Activated CD8-positive, alpha-beta T cell treated with anti-CD3 and anti-CD28 coated beads for 36 hours (primary cell): ENCODE results near the gene SEH1L. TPM values are rescaled to one million over a fixed set of nuclear protein-coding genes. Genes with fewer than 3 reads are reported as not detected.
"Not testable (repeated sequence)": the region's sequence is repeated elsewhere in the genome, so short reads cannot be mapped to it uniquely, and the experiment has no call there.

Source experiments
- ATAC-seq: fragments of 200-7000 bp; cut with Tn5 transposase; one replicate; pipeline ENCODE4 v1.10.0; 2021; ENCODE audit warnings: mild to moderate bottlenecking, moderate library complexity
- CTCF ChIA-PET: fragments of 350-600 bp; sonication (Branson Sonifier 250); formaldehyde crosslinking; loops from one replicate; lab custom pipeline; 2021; ENCODE audit warnings: antibody characterized with exemption; lab: Charles Lee
- POLR2A ChIA-PET: fragments of 350-600 bp; sonication (Branson Sonifier 250); formaldehyde crosslinking; loops from one replicate; lab custom pipeline; 2021; ENCODE audit warnings: antibody characterized with exemption; lab: Charles Lee
- DNase-seq: peaks from one replicate; pipeline ENCODE4 v3.0.0-alpha.2; 2020
- H3K27ac Mint-ChIP-seq: one replicate; pipeline ENCODE4 v1.8.0; 2021; ENCODE audit warnings: mild to moderate bottlenecking, mixed read lengths
- H3K27me3 Mint-ChIP-seq: one replicate; pipeline ENCODE4 v1.8.0; 2021; ENCODE audit warnings: mixed read lengths
- H3K36me3 Mint-ChIP-seq: one replicate; pipeline ENCODE4 v1.8.0; 2021; ENCODE audit warnings: low read depth, mixed read lengths
- H3K4me1 Mint-ChIP-seq: one replicate; pipeline ENCODE4 v1.8.0; 2021; ENCODE audit warnings: low read depth, mixed read lengths
- H3K4me3 Mint-ChIP-seq: one replicate; pipeline ENCODE4 v1.8.0; 2021; ENCODE audit warnings: mild to moderate bottlenecking, moderate library complexity, mixed read lengths
- H3K9me3 Mint-ChIP-seq: one replicate; pipeline ENCODE4 v1.8.0; 2021; ENCODE audit warnings: mixed read lengths
- CTCF ChIP-seq: fragments of 200-600 bp; IDR thresholded peaks from one replicate; pipeline ENCODE4 v1.8.0; 2022; ENCODE audit warnings: antibody characterized with exemption, mild to moderate bottlenecking
- intact Hi-C: fragments of 100-400 bp; cut with micrococcal nuclease; formaldehyde crosslinking; loops from one replicate; pipeline ENCODE4 v1.10.0; 2022
- total RNA-seq, 2 experiments: library from RNA; stranded (reverse); gene quantifications; one replicate each; pipeline ENCODE4 v1.2.3, GENCODE V29; 2021

SEH1L gene
- total RNA-seq, 2 experiments from 2014 or later: 105 to 110 TPM

GRCh38 chr18:12993439-12993838, 45.6 kb downstream of the SEH1L start:
- H3K36me3 Mint-ChIP-seq: peaks cover 15% of the 10 kb centered on the region
- H3K4me3 Mint-ChIP-seq: peak overlapping the region; percentile 89
- H3K27ac Mint-ChIP-seq: no peak overlapping the region
- H3K4me1 Mint-ChIP-seq: peaks cover 19% of the 10 kb centered on the region
- DNase-seq (no peak), ATAC-seq (no peak)
- POLR2A ChIA-PET: interaction anchor here (4.9 kb wide), 1 partner anchor 17 kb away, joined by 26 read pairs; no protein-coding TSS in a partner anchor
- TF ChIP-seq CTCF: no peak
- H3K27me3 Mint-ChIP-seq: peaks cover 1% of the 10 kb centered on the region
- CTCF ChIA-PET: no interaction called here
- intact Hi-C loops: no loop called here
- H3K9me3 Mint-ChIP-seq: no peaks in the 10 kb centered on the region

- DNase-seq (no peak), ATAC-seq (no peak)
- Mint-ChIP-seq H3K27me3 (no peaks in the 10 kb centered on the region), H3K4me1 (peaks cover 23% of the 10 kb centered on the region), H3K9me3 (no peaks in the 10 kb centered on the region), H3K27ac (no peak overlapping the region), H3K36me3 (peaks cover 13% of the 10 kb centered on the region), H3K4me3 (no peak overlapping the region)
- TF ChIP-seq CTCF: no peak
- CTCF ChIA-PET: no interaction called here
- intact Hi-C loops: no loop called here
- POLR2A ChIA-PET: interaction anchor here (1.5 kb wide), 1 partner anchor 18 kb away, joined by 4 read pairs; no protein-coding TSS in a partner anchor
These were observed 47.6 kb downstream of the SEH1L start for GRCh38 chr18:12995424-12995823.

GRCh38 chr18:12995952-12996477, 48.2 kb downstream of the SEH1L start:
- peaks cover 20% of the 10 kb centered on the region for H3K4me1 Mint-ChIP-seq
- H3K27ac Mint-ChIP-seq: no peak overlapping the region
- CTCF ChIA-PET: no interaction called here

GRCh38 chr18:12996661-12997292, 49.0 kb downstream of the SEH1L start:
- no peaks in the 10 kb centered on the region for H3K27me3 Mint-ChIP-seq
- intact Hi-C loops: no loop called here
- ATAC-seq (no peak), DNase-seq (no peak)
- peaks cover 20% of the 10 kb centered on the region for H3K4me1 Mint-ChIP-seq
- peaks cover 5% of the 10 kb centered on the region for H3K36me3 Mint-ChIP-seq
- TF ChIP-seq CTCF: no peak
- no peak overlapping the region for H3K4me3 Mint-ChIP-seq
- H3K27ac Mint-ChIP-seq: no peak overlapping the region
- no peaks in the 10 kb centered on the region for H3K9me3 Mint-ChIP-seq
- CTCF ChIA-PET: no interaction called here
- POLR2A ChIA-PET: no interaction called here

More at GRCh38 chr18:12995952-12996477, 48.2 kb downstream of the SEH1L start:
- ATAC-seq (no peak), DNase-seq (no peak)
- no peak overlapping the region for H3K4me3 Mint-ChIP-seq
- H3K27me3 Mint-ChIP-seq: no peaks in the 10 kb centered on the region
- intact Hi-C loops: no loop called here
- H3K36me3 Mint-ChIP-seq: peaks cover 7% of the 10 kb centered on the region
- POLR2A ChIA-PET: interaction anchor here (1.5 kb wide), 1 partner anchor 17 kb away, joined by 4 read pairs; no protein-coding TSS in a partner anchor
- no peaks in the 10 kb centered on the region for H3K9me3 Mint-ChIP-seq
- no peak for TF ChIP-seq CTCF

GRCh38 chr18:12997330-12997729, 49.5 kb downstream of the SEH1L start:
- intact Hi-C loops, CTCF ChIA-PET, H3K27me3 Mint-ChIP-seq, ATAC-seq, H3K36me3 Mint-ChIP-seq, H3K9me3 Mint-ChIP-seq, DNase-seq, H3K4me3 Mint-ChIP-seq, H3K27ac Mint-ChIP-seq: not testable (repeated sequence)
- POLR2A ChIA-PET: interaction anchor here (0.6 to 1.5 kb wide), 4 partner anchors 9 to 63 kb away, joined by 3 to 6 read pairs (median 4); no protein-coding TSS in a partner anchor
- H3K4me1 Mint-ChIP-seq: peaks cover 20% of the 10 kb centered on the region
